Measurements from ENCODE around the gene ZNF133.

ZNF133 gene

DNA sequence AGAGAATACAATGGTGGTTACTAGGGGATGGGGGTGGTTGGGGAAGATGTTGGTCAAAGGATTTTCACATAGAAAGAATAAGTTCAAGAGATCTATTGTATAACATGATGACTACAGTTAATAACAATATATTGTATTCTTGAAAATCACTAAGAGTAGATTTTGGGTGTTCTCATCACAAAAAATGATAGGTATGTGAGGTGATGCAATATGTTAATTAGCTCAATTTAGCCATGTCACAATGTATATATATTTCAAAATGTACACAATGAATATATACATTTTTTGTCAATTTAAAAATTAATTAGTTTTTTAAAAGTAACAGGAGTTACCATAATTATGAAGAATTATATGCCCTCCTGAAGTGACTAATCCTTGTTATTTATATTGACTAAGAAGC is 22.3 kb downstream of the ZNF133 start:
- in situ Hi-C loops (cut with HindIII; ENCODE audit: low pct_ligation_motif_present, low sequenced_read_pairs), result no loop called here
- Histone ChIP-seq H3K4me3 (ENCODE audit: low read depth, low read length) (no peak overlapping the region), H3K36me3 (replicated peaks) (peaks cover 17% of the 10 kb centered on the region), H3K27me3 (replicated peaks) (no peaks in the 10 kb centered on the region), H3K27ac (no peak overlapping the region)
- no peak for DNase-seq
- TF ChIP-seq, protein P1, sequence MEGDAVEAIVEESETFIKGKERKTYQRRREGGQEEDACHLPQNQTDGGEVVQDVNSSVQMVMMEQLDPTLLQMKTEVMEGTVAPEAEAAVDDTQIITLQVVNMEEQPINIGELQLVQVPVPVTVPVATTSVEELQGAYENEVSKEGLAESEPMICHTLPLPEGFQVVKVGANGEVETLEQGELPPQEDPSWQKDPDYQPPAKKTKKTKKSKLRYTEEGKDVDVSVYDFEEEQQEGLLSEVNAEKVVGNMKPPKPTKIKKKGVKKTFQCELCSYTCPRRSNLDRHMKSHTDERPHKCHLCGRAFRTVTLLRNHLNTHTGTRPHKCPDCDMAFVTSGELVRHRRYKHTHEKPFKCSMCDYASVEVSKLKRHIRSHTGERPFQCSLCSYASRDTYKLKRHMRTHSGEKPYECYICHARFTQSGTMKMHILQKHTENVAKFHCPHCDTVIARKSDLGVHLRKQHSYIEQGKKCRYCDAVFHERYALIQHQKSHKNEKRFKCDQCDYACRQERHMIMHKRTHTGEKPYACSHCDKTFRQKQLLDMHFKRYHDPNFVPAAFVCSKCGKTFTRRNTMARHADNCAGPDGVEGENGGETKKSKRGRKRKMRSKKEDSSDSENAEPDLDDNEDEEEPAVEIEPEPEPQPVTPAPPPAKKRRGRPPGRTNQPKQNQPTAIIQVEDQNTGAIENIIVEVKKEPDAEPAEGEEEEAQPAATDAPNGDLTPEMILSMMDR (IDR thresholded peaks at IDR 0.05; ENCODE audit: low read depth, low read length, missing control alignments), result no peak

DNA sequence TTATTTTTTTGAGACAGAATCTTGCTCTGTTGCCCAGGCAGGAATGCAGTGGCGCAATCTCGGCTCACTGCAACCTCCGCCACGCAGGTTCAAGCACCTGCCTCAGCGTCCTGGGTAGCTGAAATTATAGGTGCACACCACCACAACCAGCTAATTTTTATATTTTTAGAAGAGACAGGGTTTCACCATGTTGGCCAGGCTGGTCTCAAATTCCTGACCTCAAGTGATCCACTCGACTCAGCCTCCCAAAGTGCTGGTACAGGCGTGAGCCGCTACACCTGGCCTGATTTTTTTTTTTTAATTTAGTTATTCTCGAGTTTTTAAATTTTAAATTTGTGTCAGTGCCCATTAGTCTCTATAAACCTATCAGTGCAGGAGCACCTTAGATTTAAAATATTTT is 24.4 kb downstream of the ZNF133 start:
- Histone ChIP-seq H3K4me3 (ENCODE audit: low read depth, low read length) (no peak overlapping the region), H3K36me3 (replicated peaks) (peaks cover 27% of the 10 kb centered on the region), H3K27me3 (replicated peaks) (no peaks in the 10 kb centered on the region), H3K27ac (no peak overlapping the region)
- TF ChIP-seq, protein P1 (IDR thresholded peaks at IDR 0.05; ENCODE audit: low read depth, low read length, missing control alignments), result no peak
- DNase-seq, result no peak
- in situ Hi-C loops (cut with HindIII; ENCODE audit: low pct_ligation_motif_present, low sequenced_read_pairs), result no loop called here

DNA sequence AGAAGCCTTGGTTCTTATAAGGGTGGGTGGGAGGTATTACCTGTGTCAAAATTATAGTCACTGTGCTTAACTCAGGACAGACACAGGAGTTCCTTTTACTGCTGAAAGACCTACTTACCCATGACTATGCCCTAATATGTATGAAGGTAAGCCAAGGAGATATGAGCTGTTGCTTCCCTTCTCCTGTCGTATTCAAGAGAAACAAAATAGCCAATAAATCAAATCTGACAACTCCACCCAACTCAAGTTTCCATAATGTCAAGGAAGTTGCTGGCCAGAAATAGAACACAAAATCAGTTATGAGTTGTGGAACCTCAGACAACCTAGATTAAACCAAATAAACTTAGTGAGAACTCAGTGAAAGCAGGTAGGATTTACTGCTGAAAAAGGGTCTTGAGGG is 25.1 kb downstream of the ZNF133 start:
- in situ Hi-C loops (cut with HindIII; ENCODE audit: low pct_ligation_motif_present, low sequenced_read_pairs), result no loop called here
- Histone ChIP-seq H3K4me3 (ENCODE audit: low read depth, low read length) (no peak overlapping the region), H3K27me3 (replicated peaks) (no peaks in the 10 kb centered on the region), H3K36me3 (replicated peaks) (peaks cover 27% of the 10 kb centered on the region), H3K27ac (no peak overlapping the region)
- TF ChIP-seq, protein P1 (IDR thresholded peaks at IDR 0.05; ENCODE audit: low read depth, low read length, missing control alignments), result no peak
- no peak for DNase-seq

DNA sequence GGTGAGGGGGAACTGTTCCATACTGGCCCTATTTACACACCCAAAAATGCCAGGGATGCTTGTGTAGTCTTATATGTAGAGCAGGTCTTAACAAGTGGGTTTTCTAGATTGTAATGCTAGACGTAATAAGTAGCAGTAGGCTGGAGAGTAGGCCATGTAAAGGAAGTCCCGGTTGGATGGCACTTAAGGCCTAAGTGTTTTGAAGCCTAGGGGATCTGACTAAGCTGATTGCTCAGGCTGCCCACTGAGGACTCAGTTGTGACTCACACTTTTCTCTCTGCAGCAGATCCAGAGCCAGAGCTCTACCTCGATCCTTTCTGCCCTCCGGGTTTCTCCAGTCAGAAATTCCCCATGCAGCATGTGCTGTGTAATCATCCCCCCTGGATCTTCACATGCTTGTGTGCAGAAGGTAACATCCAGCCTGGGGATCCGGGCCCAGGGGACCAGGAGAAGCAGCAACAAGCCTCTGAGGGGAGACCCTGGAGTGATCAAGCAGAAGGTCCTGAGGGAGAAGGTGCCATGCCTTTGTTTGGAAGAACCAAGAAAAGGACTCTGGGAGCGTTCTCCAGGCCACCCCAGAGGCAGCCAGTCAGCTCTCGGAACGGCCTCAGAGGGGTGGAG is 26.6 kb downstream of the ZNF133 start:
- in situ Hi-C loops (cut with HindIII; ENCODE audit: low pct_ligation_motif_present, low sequenced_read_pairs), result no loop called here
- Histone ChIP-seq H3K27me3 (replicated peaks) (no peaks in the 10 kb centered on the region), H3K36me3 (replicated peaks) (peaks cover 21% of the 10 kb centered on the region), H3K4me3 (ENCODE audit: low read depth, low read length) (no peak overlapping the region), H3K27ac (no peak overlapping the region)
- TF ChIP-seq, protein P1 (IDR thresholded peaks at IDR 0.05; ENCODE audit: low read depth, low read length, missing control alignments), result no peak
- DNase-seq, result peak; percentile 70

DNA sequence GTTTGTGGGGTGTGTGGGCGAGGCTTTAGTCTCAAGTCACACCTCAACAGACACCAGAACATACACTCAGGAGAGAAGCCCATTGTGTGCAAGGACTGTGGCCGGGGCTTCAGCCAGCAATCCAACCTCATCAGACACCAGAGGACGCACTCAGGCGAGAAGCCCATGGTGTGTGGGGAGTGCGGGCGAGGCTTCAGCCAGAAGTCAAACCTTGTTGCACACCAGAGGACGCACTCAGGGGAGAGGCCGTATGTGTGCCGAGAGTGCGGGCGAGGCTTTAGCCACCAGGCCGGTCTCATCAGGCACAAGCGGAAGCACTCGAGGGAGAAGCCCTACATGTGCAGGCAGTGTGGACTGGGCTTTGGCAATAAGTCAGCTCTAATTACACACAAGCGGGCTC is 27.8 kb downstream of the ZNF133 start:
- no peak for DNase-seq
- in situ Hi-C loops (cut with HindIII; ENCODE audit: low pct_ligation_motif_present, low sequenced_read_pairs), result no loop called here
- peaks cover 21% of the 10 kb centered on the region for H3K36me3 ChIP-seq (replicated peaks)
- no peak overlapping the region for H3K4me3 ChIP-seq (ENCODE audit: low read depth, low read length)
- H3K27me3 ChIP-seq (replicated peaks), result no peaks in the 10 kb centered on the region
- TF ChIP-seq, protein P1 (IDR thresholded peaks at IDR 0.05; ENCODE audit: low read depth, low read length, missing control alignments), result no peak
- H3K27ac ChIP-seq, result no peak overlapping the region

DNA sequence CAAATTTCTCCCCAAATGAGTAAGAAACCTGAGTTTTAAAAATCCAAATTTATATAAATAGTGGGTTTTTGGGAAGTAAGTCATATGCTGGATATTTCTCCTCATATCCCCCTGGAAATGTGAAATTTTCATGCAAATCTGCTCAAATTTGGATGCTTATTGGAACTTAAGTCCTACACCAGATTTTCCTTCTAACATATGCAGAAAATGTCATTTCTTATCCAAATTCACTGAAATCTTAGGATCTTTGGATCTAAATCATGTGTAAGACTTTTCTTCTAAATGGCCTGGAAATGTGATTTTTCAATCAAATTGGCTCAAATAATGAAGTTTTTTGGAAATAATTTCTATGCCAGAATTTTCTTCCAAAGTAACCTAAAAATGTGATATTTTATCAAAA is 33.0 kb downstream of the ZNF133 start:
- no peak for DNase-seq
- Histone ChIP-seq H3K27me3 (replicated peaks) (no peaks in the 10 kb centered on the region), H3K36me3 (replicated peaks) (peaks cover 8% of the 10 kb centered on the region), H3K27ac (no peak overlapping the region), H3K4me3 (ENCODE audit: low read depth, low read length) (no peak overlapping the region)
- in situ Hi-C loops (cut with HindIII; ENCODE audit: low pct_ligation_motif_present, low sequenced_read_pairs), result no loop called here
- TF ChIP-seq, protein P1 (IDR thresholded peaks at IDR 0.05; ENCODE audit: low read depth, low read length, missing control alignments), result no peak

All from brain microvascular endothelial cell (primary cell).